GM13976 (cell line): Measurements from ENCODE around the gene EQTN.

ENCODE experiments used
- DNase-seq: peaks from one replicate; pipeline ENCODE4 v3.0.0; 2012; ENCODE audit warnings: low spot score
- in situ Hi-C: fragments of 300-500 bp; cut with MboI; formaldehyde crosslinking; loops from one replicate; pipeline ENCODE4 v1.12.0; 2022; ENCODE audit warnings: low sequenced_read_pairs, mixed read lengths, inconsistent platforms; ENCODE audit not compliant: unreplicated experiment
- TF ChIP-seq, protein P1 (sequence below): IDR thresholded peaks from 2 replicates; pipeline ENCODE4 v1.5.1; 2012; ENCODE audit warnings: borderline replicate concordance, mild to moderate bottlenecking; ENCODE audit not compliant: insufficient read depth; ENCODE audit errors: extremely low read depth, missing control alignments, control extremely low read depth

The EQTN gene

DNA sequence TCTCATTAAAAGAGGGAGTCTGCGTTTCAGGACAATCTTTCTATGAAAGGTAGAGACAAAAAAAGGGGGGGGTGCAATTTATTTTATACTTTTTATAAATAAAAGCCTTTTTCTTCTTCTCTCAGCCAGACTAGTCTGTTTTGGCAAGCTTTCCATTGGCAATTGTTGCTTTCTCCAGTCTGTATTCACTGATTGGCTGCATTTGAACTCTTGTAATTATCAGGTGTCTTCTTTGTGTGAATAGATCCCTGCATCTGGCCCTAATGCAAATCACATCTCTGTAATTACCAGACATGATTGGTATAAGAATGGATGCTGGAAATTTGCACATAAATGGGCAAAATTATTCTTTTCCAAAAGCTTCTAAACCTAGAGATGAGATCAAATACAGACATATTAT, 7.6 kb upstream of the EQTN start:
- DNase-seq = no peak
- TF ChIP-seq, protein P1, sequence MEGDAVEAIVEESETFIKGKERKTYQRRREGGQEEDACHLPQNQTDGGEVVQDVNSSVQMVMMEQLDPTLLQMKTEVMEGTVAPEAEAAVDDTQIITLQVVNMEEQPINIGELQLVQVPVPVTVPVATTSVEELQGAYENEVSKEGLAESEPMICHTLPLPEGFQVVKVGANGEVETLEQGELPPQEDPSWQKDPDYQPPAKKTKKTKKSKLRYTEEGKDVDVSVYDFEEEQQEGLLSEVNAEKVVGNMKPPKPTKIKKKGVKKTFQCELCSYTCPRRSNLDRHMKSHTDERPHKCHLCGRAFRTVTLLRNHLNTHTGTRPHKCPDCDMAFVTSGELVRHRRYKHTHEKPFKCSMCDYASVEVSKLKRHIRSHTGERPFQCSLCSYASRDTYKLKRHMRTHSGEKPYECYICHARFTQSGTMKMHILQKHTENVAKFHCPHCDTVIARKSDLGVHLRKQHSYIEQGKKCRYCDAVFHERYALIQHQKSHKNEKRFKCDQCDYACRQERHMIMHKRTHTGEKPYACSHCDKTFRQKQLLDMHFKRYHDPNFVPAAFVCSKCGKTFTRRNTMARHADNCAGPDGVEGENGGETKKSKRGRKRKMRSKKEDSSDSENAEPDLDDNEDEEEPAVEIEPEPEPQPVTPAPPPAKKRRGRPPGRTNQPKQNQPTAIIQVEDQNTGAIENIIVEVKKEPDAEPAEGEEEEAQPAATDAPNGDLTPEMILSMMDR = no peak
- in situ Hi-C loops = no loop called here

DNA sequence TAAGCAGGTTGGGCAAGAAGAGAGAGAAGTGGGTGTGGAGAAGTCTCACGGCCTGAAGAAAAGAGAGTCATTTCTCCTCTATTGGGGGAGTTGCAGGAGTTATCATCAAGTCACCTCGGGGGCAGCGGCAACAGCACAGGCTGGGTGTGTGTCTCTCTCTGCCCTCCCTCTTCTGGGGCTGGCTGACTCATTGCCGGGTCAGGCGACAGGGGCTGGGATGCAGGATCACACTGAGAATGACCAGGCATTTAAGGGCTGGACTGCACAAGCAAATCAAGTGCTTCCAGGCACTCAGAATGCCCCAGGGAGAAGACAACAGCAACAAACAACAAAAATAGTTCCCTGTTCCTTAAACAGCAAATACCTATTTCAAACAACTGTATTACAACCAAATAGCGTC, 6.3 kb upstream of the EQTN start:
- TF ChIP-seq, protein P1 = no peak
- DNase-seq = no peak
- in situ Hi-C loops = no loop called here

DNA sequence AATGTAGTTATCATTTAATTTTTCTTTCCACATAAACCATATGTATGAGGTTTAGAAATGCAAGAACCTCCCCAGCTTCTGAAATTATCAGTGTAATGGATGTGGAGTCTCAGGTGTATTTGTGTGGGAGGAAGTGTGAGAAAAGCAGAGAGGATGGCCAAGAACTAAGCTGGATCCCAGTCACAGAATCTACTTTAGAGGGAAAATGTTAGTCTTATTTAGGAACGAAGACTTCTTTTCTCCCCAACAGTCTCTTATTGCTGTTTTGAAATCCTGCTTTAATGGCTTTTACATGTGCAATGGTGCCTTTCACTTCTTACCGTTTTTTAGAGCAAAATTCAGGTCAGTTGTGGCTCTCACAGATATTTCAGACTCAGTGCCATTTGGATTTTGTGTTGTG, 3.0 kb downstream of the EQTN start:
- TF ChIP-seq, protein P1 = no peak
- DNase-seq = no peak
- in situ Hi-C loops = loop anchor here (25.0 kb wide), 1 partner anchor 257 kb away; no protein-coding TSS in a partner anchor

DNA sequence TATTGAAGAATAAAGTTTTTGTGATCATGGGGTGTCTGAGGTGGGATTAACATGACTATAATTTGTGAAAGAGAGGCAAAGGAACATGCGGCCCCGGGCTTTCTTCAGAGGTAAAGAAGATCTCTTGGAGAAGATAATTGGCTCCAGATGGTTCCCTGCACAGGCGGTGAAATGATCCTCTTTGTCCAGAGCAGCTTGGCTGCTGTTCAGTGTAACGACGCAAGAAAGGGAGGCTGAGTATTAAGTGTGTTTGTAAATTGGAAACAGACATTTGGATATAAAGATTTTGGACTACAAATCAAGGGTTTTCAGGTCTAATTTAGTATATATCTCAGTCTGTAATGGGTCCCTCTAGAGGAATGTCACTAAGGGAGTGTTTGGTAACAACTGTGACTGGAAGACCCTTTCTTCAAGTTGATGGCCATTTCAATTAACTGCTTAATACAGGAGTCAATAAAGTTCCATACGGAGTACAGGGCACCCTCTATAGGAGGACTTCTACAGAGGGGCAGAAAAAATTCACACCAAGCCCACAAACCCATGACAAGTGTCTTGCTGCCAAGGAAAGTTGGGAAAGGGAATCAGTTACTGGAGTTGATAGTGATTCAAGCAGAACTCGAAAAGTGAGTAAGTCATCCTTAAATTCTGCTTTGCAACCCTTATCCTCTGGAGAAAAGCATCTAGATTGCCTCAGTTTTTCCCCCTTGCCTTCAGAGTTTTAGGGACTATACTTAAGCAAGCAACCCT, 4.1 kb downstream of the EQTN start:
- in situ Hi-C loops = loop anchor here (25.0 kb wide), 1 partner anchor 256 kb away; no protein-coding TSS in a partner anchor
- DNase-seq = no peak
- TF ChIP-seq, protein P1 = no peak

DNA sequence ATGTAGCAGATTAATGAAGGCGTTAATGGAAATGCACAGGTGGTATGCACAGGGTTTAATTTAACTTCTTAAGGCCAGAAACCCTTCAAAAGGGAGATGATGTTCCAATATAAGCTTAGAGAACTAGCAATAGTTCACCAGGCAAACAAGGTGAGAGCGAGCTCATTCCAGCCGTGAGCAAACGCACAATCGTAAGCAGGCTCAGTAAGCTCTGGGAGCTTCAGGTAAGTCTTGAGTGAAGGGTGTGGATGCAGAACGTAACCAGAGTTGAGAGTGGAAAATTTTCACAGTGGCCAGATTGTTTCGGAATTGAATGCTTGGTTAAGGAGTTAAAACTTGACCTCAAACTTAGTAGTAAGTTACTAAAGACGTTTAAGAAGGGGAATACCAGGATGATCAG, 5.7 kb downstream of the EQTN start:
- DNase-seq = no peak
- TF ChIP-seq, protein P1 = no peak
- in situ Hi-C loops = loop anchor here (25.0 kb wide), 1 partner anchor 254 kb away; no protein-coding TSS in a partner anchor

DNA sequence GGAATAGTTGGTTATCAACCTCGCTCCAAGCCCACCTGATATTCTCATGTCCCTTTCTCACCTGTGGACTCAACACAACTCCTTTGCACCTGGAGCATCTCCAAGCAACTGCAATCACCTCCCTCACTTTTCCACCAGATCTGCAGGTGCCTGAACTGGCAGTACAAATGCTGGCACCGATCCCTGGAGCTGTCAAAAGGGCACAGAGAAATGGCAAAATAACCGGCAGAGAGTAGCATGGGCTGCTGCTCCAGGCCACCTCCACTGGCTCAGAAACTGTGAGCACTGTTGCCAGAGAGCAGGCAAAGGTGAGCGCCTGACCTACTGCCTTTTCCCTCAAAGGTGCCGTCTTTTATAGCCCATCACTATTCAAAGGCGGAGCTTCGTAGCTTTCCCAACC, 14.7 kb downstream of the EQTN start:
- TF ChIP-seq, protein P1 = no peak
- in situ Hi-C loops = loop anchor here (25.0 kb wide), 1 partner anchor 245 kb away; no protein-coding TSS in a partner anchor
- no peak for DNase-seq
